K562 treated with DMSO at 1 percent for 4 hours (cell line): ENCODE data around the gene MS4A12. TPM values are rescaled to one million over a fixed set of nuclear protein-coding genes. Genes with fewer than 3 reads are reported as not detected.

ENCODE experiments used
- total RNA-seq: library from RNA; unstranded; fragments of 300-600 nt; gene quantifications from 2 replicates; pipeline ENCODE4 v1.2.3, GENCODE V29; 2022; ENCODE audit not compliant: insufficient read depth

MS4A12 gene
- not detected in 2 replicates for total RNA-seq

DNA sequence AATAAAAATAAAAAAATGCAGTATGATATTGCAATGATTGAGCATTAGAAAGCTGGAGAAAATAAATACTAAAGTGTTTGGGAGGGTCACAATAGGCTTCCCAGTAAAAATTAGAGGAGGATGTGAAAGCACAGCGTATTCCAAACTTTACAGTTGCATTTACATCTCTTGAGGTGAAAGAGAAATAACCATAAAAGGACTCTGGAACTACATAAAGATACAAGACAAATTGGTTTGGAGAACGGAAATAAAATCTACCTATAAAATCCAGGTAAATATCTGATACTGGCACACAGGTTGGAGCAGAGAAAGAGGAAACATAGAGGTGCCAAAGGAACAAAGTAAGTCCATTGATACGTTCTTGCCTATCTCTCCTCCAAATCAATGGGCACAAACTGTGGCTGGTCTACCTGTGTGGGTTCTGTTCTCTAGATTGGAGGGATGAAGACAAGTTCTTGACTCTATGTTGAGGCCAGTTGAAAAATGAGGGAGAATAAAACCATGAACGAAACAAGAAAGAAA is at the start of gene MS4A12:
Gene MS4A12 (plus strand): TSS at position 291 of the 522 bp plus-strand sequence. CDS start 4,541 bp downstream, outside the sequence.

DNA sequence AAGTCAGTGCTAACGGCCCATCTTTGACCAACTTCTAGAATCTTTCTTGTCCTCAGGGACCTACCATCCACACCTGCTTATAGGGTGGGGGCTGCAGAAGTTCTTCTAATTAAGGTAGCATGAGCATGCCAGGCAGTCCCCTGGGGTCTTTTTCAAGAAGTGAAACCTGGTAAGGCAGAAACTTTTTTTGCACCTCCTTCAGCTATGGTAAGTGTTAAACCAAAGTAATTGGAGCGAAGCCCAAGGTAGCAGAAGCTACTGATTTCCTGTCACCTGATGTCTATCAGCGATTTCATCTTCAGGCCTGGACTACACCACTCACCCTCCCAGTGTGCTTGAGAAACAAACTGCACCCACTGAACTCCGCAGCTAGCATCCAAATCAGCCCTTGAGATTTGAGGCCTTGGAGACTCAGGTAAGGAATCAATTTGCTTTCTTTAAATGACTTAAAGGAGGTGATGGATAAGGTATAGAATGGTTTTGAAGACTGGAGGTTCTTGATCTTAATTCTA is 37.0 kb upstream of the MS4A12 start, which contains the start of gene MS4A1:
Gene MS4A1 (plus strand): TSS at position 317 of the 512 bp plus-strand sequence. CDS start 6,528 bp downstream, outside the sequence.

GRCh38 chr11:60515144-60515855 is 22.7 kb downstream of the MS4A12 start, which contains the start of gene MS4A13:
Gene MS4A13 (plus strand): TSS chr11:60515392. CDS start chr11:60518084, 2,692 bp downstream.

Other genes starting within 250 kb of the MS4A12 start
- 1.4 TPM in 1 of 2 replicates, not detected in the other for gene MS4A4E, start 249.6 kb upstream of the MS4A12 start, total RNA-seq
- gene MS4A4A, start 212.1 kb upstream of the MS4A12 start, total RNA-seq: 0.81 TPM in 1 of 2 replicates, not detected in the other
- gene MS4A6E, start 165.5 kb upstream of the MS4A12 start, total RNA-seq: not detected in 2 replicates
- not detected in 2 replicates for gene MS4A7, start 114.2 kb upstream of the MS4A12 start, total RNA-seq
- not detected in 2 replicates for gene MS4A14, start 96.3 kb upstream of the MS4A12 start, total RNA-seq
- gene MS4A5, start 63.2 kb upstream of the MS4A12 start, total RNA-seq: not detected in 2 replicates
- not detected in 2 replicates for gene MS4A1, start 36.9 kb upstream of the MS4A12 start, total RNA-seq
- gene MS4A13, start 22.6 kb downstream of the MS4A12 start, total RNA-seq: not detected in 2 replicates
- not detected in 2 replicates for gene MS4A8, start 206.8 kb downstream of the MS4A12 start, total RNA-seq
- gene MS4A18, start 231.9 kb downstream of the MS4A12 start, total RNA-seq: not detected in 2 replicates